ENCODE results near the gene KDELR1. TPM values are rescaled to one million over a fixed set of nuclear protein-coding genes. Genes with fewer than 3 reads are reported as not detected.

Gene KDELR1
- total RNA-seq, 1 experiment from 2014 or later = 198 TPM

GRCh38 chr19:48367855-48368254, 23.5 kb downstream of the KDELR1 start:
- no peak overlapping the region for H4K91ac ChIP-seq (ENCODE audit: insufficient read length, low read depth, low read length)
- no peaks in the 10 kb centered on the region; the same call in 1 of the 2 replicates for H3K4me1 ChIP-seq (ENCODE audit: insufficient read depth, low read length)
- no peak overlapping the region for H3K9ac ChIP-seq (ENCODE audit: extremely low read depth, insufficient read length, low read length)
- DNase-seq = no peak
- H2BK15ac ChIP-seq (ENCODE audit: low read depth, low read length) = no peak overlapping the region
- H3K18ac ChIP-seq (ENCODE audit: insufficient read length, low read depth, low read length) = no peak overlapping the region
- no peak for TF ChIP-seq CTCF (conservative IDR thresholded peaks at IDR 0.05)
- no peak overlapping the region for H3K27ac Mint-ChIP-seq
- H3K36me3 Mint-ChIP-seq (ENCODE audit: insufficient read depth in 1 of 3, low read depth in 3 of 3) = no peaks in the 10 kb centered on the region
- H2BK12ac ChIP-seq (ENCODE audit: insufficient read length, low read depth, low read length) = no peak overlapping the region
- no peak overlapping the region for H2BK5ac ChIP-seq (ENCODE audit: insufficient read length, low read length)
- no peak overlapping the region for H4K8ac ChIP-seq (replicated peaks; ENCODE audit: insufficient read length, low read depth, low read length)
- no peak overlapping the region for H3K4me3 Mint-ChIP-seq
- no peak overlapping the region for H3T11ph ChIP-seq (ENCODE audit: low read length)
- no peaks in the 10 kb centered on the region for H3K9me3 ChIP-seq (ENCODE audit: control insufficient read depth, low read depth, low read length)
- H3K4ac ChIP-seq (ENCODE audit: low read depth, low read length) = no peak overlapping the region
- H2AFZ ChIP-seq (ENCODE audit: low read length) = no peak overlapping the region
- no peak overlapping the region for H2BK120ac ChIP-seq (ENCODE audit: low read depth, low read length, poor library complexity, severe bottlenecking)
- H4K5ac ChIP-seq (ENCODE audit: insufficient read length, low read depth, low read length) = no peak overlapping the region
- no peaks in the 10 kb centered on the region for H3K79me1 ChIP-seq (ENCODE audit: insufficient read depth, low read depth, low read length, poor library complexity, severe bottlenecking)
- no peak overlapping the region for H2AK5ac ChIP-seq (ENCODE audit: insufficient read length, low read length)
- H3K79me2 ChIP-seq (ENCODE audit: insufficient read depth, low read length) = 0 out of 2 replicates have a peak, but pooled peaks cover 1% of the 10 kb centered on the region
- H3K4me1 Mint-ChIP-seq = peaks cover 5 to 16% of the 10 kb centered on the region in 2 experiments; a peak in 3 of 4 replicates
- H3K23ac ChIP-seq (ENCODE audit: insufficient read length, low read depth, low read length) = no peak overlapping the region
- WGBS (ENCODE audit: extremely low coverage, insufficient read length, low lambda C conversion rate) = no CpG with 5 or more reads among the region's 5 CpGs
- no peak overlapping the region for H3K4me2 ChIP-seq (ENCODE audit: insufficient read depth, insufficient read length, low read length)
- no peak overlapping the region for H3K14ac ChIP-seq (ENCODE audit: insufficient read depth, low read length)
- H3K27me3 ChIP-seq (ENCODE audit: insufficient read depth, low read length) = no peaks in the 10 kb centered on the region; the same call in 1 of the 2 replicates
- H3K27ac ChIP-seq (ENCODE audit: insufficient read length, low read depth, low read length) = no peak overlapping the region
- H3K27me3 Mint-ChIP-seq (ENCODE audit: low read depth) = peaks cover 28% of the 10 kb centered on the region
- no peaks in the 10 kb centered on the region for H4K20me1 ChIP-seq (ENCODE audit: control insufficient read depth, insufficient read depth, insufficient read length)
- H2BK20ac ChIP-seq (ENCODE audit: low read depth, low read length, poor library complexity, severe bottlenecking) = no peak overlapping the region
- peaks cover 5% of the 10 kb centered on the region for H3K23me2 ChIP-seq (ENCODE audit: insufficient read length, low read depth, low read length, poor library complexity, severe bottlenecking)
- H3K56ac ChIP-seq (ENCODE audit: insufficient read length, low read depth, low read length) = no peak overlapping the region
- no peaks in the 10 kb centered on the region for H3K9me3 Mint-ChIP-seq
